ENCODE data around the gene UCP3.
A peak's percentile ranks its signal among the peaks of the same experiment; 100 is the strongest.

The UCP3 gene

GRCh38 chr11:74043450-74043849 lies 34.6 kb upstream of the UCP3 start:
- TF ChIP-seq CTCF (IDR thresholded peaks at IDR 0.05; ENCODE audit: low read depth, low read length) = no peak
- H3K4me3 ChIP-seq (ENCODE audit: low read depth, low read length) = no peak overlapping the region
- in situ Hi-C loops (cut with HindIII; ENCODE audit: low sequenced_read_pairs) = no loop called here
- DNase-seq (ENCODE audit: low read depth, low spot score) = no peak

GRCh38 chr11:74037309-74037708 lies 28.4 kb upstream of the UCP3 start:
- no peak overlapping the region for H3K4me3 ChIP-seq (ENCODE audit: low read depth, low read length)
- DNase-seq (ENCODE audit: low read depth, low spot score) = peak; percentile 16
- no peak for TF ChIP-seq CTCF (IDR thresholded peaks at IDR 0.05; ENCODE audit: low read depth, low read length)
- in situ Hi-C loops (cut with HindIII; ENCODE audit: low sequenced_read_pairs) = no loop called here

- TF ChIP-seq CTCF (IDR thresholded peaks at IDR 0.05; ENCODE audit: low read depth, low read length) = no peak
- DNase-seq (ENCODE audit: low read depth, low spot score) = no peak
- in situ Hi-C loops (cut with HindIII; ENCODE audit: low sequenced_read_pairs) = no loop called here
- H3K4me3 ChIP-seq (ENCODE audit: low read depth, low read length) = no peak overlapping the region
Measured at GRCh38 chr11:74035264-74035663, 26.4 kb upstream of the UCP3 start.

GRCh38 chr11:74033046-74033445 lies 24.2 kb upstream of the UCP3 start:
- in situ Hi-C loops (cut with HindIII; ENCODE audit: low sequenced_read_pairs) = no loop called here
- no peak for TF ChIP-seq CTCF (IDR thresholded peaks at IDR 0.05; ENCODE audit: low read depth, low read length)
- no peak overlapping the region for H3K4me3 ChIP-seq (ENCODE audit: low read depth, low read length)
- no peak for DNase-seq (ENCODE audit: low read depth, low spot score)

- no peak for DNase-seq (ENCODE audit: low read depth, low spot score)
- in situ Hi-C loops (cut with HindIII; ENCODE audit: low sequenced_read_pairs) = no loop called here
- H3K4me3 ChIP-seq (ENCODE audit: low read depth, low read length) = no peak overlapping the region
- TF ChIP-seq CTCF (IDR thresholded peaks at IDR 0.05; ENCODE audit: low read depth, low read length) = no peak
Measured at GRCh38 chr11:74030723-74031676, 22.1 kb upstream of the UCP3 start.

- TF ChIP-seq CTCF (IDR thresholded peaks at IDR 0.05; ENCODE audit: low read depth, low read length) = no peak
- in situ Hi-C loops (cut with HindIII; ENCODE audit: low sequenced_read_pairs) = no loop called here
- peak; percentile 34 for DNase-seq (ENCODE audit: low read depth, low spot score)
- no peak overlapping the region for H3K4me3 ChIP-seq (ENCODE audit: low read depth, low read length)
Measured at GRCh38 chr11:74025467-74026166, 16.7 kb upstream of the UCP3 start.
